Osteoblast (primary cell): ENCODE data around the gene HSPA12B. TPM values are rescaled to one million over a fixed set of nuclear protein-coding genes. Genes with fewer than 3 reads are reported as not detected.

Experiments
- DNase-seq: peaks from one replicate; pipeline ENCODE4 v3.0.0; 2011; ENCODE audit warnings: low spot score, mixed read lengths; ENCODE audit not compliant: insufficient read length; ENCODE audit errors: missing footprints
- H2AFZ ChIP-seq: 2 replicates; pipeline ENCODE4 v1.6.0; 2011; ENCODE audit warnings: mild to moderate bottlenecking, low read length
- H3K27ac ChIP-seq: 2 replicates; pipeline ENCODE4 v1.5.1; 2011; ENCODE audit warnings: mild to moderate bottlenecking, low read depth, low read length, moderate library complexity
- H3K27me3 ChIP-seq: 2 replicates; pipeline ENCODE4 v1.6.0; 2012; ENCODE audit warnings: mild to moderate bottlenecking, control low read depth, inconsistent platforms, low read length, moderate library complexity; ENCODE audit not compliant: insufficient read depth
- H3K36me3 ChIP-seq: 2 replicates; pipeline ENCODE4 v1.5.1; 2011; ENCODE audit warnings: mild to moderate bottlenecking, low read length, control low read depth, moderate library complexity; ENCODE audit not compliant: insufficient read depth
- H3K4me1 ChIP-seq: 2 replicates; pipeline ENCODE4 v1.5.1; 2011; ENCODE audit warnings: mild to moderate bottlenecking, low read length, control low read depth, moderate library complexity; ENCODE audit not compliant: insufficient read depth
- H3K4me2 ChIP-seq: 2 replicates; pipeline ENCODE4 v1.6.0; 2011; ENCODE audit warnings: mild to moderate bottlenecking, low read length; ENCODE audit not compliant: insufficient read depth
- H3K4me3 ChIP-seq: fragments of 200-600 bp; sonication (generic); 3 replicates; pipeline ENCODE4 v1.5.1; 2012; ENCODE audit warnings: mild to moderate bottlenecking, low read length, inconsistent platforms; ENCODE audit not compliant: insufficient read depth
- H3K79me2 ChIP-seq: 2 replicates; pipeline ENCODE4 v1.6.0; 2012; ENCODE audit warnings: mild to moderate bottlenecking, low read length, control low read depth, inconsistent platforms; ENCODE audit not compliant: insufficient read depth
- H3K9me3 ChIP-seq: 2 replicates; pipeline ENCODE4 v1.5.1; 2011; ENCODE audit warnings: low read depth, low read length, control low read depth
- H4K20me1 ChIP-seq: 2 replicates; pipeline ENCODE4 v1.6.0; 2012; ENCODE audit warnings: mild to moderate bottlenecking, low read length, control low read depth; ENCODE audit not compliant: insufficient read depth
- CTCF ChIP-seq: IDR thresholded peaks from 2 replicates; pipeline ENCODE4 v1.5.1; 2011; ENCODE audit warnings: mild to moderate bottlenecking, low read depth, low read length, moderate library complexity; ENCODE audit errors: extremely low read depth
- total RNA-seq: library from RNA; depleted of rRNA; stranded (reverse); fragments of >200 nt; gene quantifications from 2 replicates; pipeline ENCODE4 v1.2.3, GENCODE V29; 2012

The HSPA12B gene
- total RNA-seq, 1 donor, result not detected

GRCh38 chr20:3720068-3720467 is 12.4 kb upstream of the HSPA12B start:
- Histone ChIP-seq H3K27ac (no peak overlapping the region), H3K4me1 (no peaks in the 10 kb centered on the region)
- DNase-seq, result no peak

GRCh38 chr20:3720626-3721025 is 11.9 kb upstream of the HSPA12B start:
- Histone ChIP-seq H4K20me1 (no peaks in the 10 kb centered on the region), H3K79me2 (no peaks in the 10 kb centered on the region), H3K27me3 (peaks cover 17% of the 10 kb centered on the region), H2AFZ (no peak overlapping the region), H3K4me3 (no peak overlapping the region), H3K36me3 (no peaks in the 10 kb centered on the region), H3K4me2 (no peak overlapping the region), H3K9me3 (no peaks in the 10 kb centered on the region), H3K27ac (no peak overlapping the region), H3K4me1 (no peaks in the 10 kb centered on the region)
- TF ChIP-seq CTCF, result no peak
- no peak for DNase-seq

More at GRCh38 chr20:3720068-3720467, 12.4 kb upstream of the HSPA12B start:
- H3K79me2 ChIP-seq, result no peaks in the 10 kb centered on the region
- TF ChIP-seq CTCF, result no peak
- H3K4me2 ChIP-seq, result no peak overlapping the region
- H3K36me3 ChIP-seq, result no peaks in the 10 kb centered on the region
- peaks cover 17% of the 10 kb centered on the region for H3K27me3 ChIP-seq
- no peaks in the 10 kb centered on the region for H4K20me1 ChIP-seq
- no peaks in the 10 kb centered on the region for H3K9me3 ChIP-seq
- no peak overlapping the region for H3K4me3 ChIP-seq
- H2AFZ ChIP-seq, result no peak overlapping the region

GRCh38 chr20:3721912-3722311 is 10.6 kb upstream of the HSPA12B start:
- Histone ChIP-seq H3K79me2 (no peaks in the 10 kb centered on the region), H2AFZ (no peak overlapping the region), H3K36me3 (no peaks in the 10 kb centered on the region), H3K4me2 (no peak overlapping the region), H3K4me3 (no peak overlapping the region), H3K4me1 (peaks cover under 1% of the 10 kb centered on the region), H3K27ac (no peak overlapping the region), H4K20me1 (no peaks in the 10 kb centered on the region), H3K27me3 (peaks cover 17% of the 10 kb centered on the region), H3K9me3 (no peaks in the 10 kb centered on the region)
- TF ChIP-seq CTCF, result no peak
- no peak for DNase-seq

GRCh38 chr20:3723284-3723683 is 9.2 kb upstream of the HSPA12B start:
- no peak overlapping the region for H2AFZ ChIP-seq
- H3K9me3 ChIP-seq, result no peaks in the 10 kb centered on the region
- H3K27me3 ChIP-seq, result peaks cover 17% of the 10 kb centered on the region
- H3K4me2 ChIP-seq, result no peak overlapping the region
- H3K36me3 ChIP-seq, result no peaks in the 10 kb centered on the region
- H3K27ac ChIP-seq, result no peak overlapping the region
- no peaks in the 10 kb centered on the region for H4K20me1 ChIP-seq
- no peak overlapping the region for H3K4me3 ChIP-seq
- DNase-seq, result no peak
- H3K4me1 ChIP-seq, result peaks cover 11% of the 10 kb centered on the region
- TF ChIP-seq CTCF, result no peak
- H3K79me2 ChIP-seq, result no peaks in the 10 kb centered on the region
